ENCODE measurements around the gene SLC12A9.
"Not testable (repeated sequence)": the region's sequence is repeated elsewhere in the genome, so short reads cannot be mapped to it uniquely, and the experiment has no call there.

SLC12A9 gene

GRCh38 chr7:100894860-100895700 lies 42.6 kb downstream of the SLC12A9 start:
- no peak for DNase-seq (ENCODE audit: low read depth in 2 of 2, low spot score in 1 of 2)

- DNase-seq (ENCODE audit: low read depth in 2 of 2, low spot score in 1 of 2) = no peak
Measured at GRCh38 chr7:100895701-100895955, 43.1 kb downstream of the SLC12A9 start, which contains the start of gene ACHE. Gene ACHE, minus strand, starts transcription at chr7:100895888. Its CDS starts 1,656 bp downstream, at chr7:100894232.

DNA sequence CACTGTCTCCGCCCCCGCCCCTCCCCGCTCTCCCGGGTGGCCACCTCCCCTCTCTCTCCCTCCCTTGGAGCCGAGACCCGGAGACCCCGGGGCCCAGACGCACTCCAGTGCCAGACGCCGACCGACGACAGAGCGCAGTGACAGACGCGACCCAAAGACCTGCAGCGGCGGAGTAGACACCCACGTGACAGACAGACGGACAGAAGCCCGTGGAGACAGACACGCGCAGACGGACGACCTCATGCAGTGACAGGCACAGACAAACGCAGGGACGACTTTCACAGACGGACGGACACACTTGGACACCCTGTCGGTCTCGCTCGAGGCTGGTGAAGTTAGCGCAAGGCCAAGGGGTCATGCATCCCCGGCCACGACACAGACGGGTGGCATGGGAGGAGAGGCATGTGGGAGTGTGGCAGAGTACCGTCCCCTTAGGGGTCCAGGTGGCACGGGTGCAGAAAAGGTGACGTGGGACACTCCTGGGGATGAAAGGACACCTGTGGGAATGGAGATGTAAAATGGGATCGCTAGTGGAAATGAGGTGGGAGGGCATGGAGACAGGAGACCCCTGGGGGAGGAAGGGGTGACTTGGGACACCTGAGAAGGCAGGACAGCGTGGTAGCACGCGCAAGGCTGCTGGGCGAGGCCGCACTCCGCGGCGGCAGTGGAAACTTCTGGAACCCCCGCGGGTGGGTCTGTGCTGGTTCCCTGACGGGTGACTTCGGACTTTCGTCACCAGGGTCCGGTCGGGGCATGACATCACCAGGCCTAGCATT lies 43.6 kb downstream of the SLC12A9 start:
- DNase-seq (ENCODE audit: low read depth in 2 of 2, low spot score in 1 of 2) = no peak

DNA sequence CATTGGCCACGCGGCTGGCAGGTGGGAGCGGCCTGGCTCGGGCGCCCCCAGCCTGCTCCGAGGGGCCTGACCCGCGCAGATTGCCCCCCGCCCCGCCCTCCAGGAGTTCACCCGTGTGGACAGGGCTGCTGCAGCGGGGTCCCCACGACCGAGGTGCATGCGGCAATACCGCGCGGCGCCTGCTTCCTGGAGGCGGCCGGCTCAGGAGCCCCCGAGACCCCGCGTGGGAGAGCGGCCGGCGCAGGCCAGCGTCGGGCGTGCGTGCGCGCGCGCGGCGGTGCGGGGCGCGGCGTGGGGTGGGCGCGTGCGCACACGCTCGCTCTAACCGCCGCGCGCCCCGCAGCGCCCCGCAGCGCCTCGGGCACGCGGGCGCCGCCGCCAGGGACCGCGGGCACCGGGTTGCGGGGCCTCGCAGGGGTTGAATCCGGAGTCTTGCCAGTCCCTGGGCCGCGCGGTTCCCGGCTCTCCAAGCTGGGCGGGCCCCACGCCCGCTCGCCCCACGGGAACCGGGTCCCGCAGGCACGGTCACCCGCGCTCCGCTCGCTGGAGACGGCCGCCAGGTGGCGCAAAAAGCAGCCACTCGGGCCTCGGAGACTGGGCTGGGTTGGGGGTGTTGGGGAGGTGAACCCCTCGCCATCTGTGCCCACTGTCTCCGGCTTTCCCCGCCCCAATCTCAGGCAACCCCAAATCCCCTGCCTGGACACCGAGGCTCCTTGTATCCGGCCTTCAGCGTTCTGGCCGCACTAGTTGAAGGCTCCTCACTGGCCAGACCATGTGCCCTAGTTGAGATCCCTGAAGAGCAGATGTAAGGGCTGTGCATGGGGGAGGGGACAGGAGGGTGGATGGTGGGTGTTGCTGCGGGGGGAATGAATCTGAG lies 44.5 kb downstream of the SLC12A9 start:
- DNase-seq (ENCODE audit: low read depth in 2 of 2, low spot score in 1 of 2) = peak in 1 of 2 donors; percentile 44

DNA sequence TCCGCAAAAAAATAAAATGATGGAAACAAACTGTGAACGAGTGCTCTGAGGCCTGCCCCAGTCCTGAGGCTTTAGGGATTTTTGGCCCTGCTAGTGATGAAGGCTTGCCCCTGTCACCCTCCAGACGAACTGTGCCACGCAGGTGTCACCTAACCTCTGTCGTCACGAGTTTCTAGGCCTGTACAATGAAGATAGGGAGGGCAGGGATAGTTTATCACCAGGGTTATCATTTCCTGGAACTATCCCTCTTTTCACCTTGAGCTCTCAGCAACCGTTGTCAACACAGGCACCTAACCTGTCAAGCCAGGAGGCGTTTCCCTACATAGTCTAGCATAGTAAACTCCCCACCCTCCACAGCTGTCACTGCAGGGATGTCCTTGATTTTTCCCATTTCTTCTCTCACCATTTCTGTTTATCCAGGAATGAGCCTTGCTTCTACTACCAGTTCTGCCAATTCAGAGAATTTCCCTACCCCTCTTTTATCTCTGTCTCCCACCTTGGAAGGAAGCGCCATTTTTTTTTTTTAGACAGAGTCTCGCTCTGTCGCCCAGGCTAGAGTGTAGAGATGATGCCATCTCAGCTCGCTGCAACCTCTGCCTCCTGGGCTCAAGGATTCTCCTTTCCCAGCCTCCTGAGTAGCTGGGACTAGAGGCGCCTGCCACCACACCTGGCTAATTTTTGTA lies 45.4 kb downstream of the SLC12A9 start:
- DNase-seq (ENCODE audit: low read depth in 2 of 2, low spot score in 1 of 2) = no peak

- no peak for DNase-seq (ENCODE audit: low read depth in 2 of 2, low spot score in 1 of 2)
Measured at GRCh38 chr7:100899432-100899831, 46.9 kb downstream of the SLC12A9 start.

DNA sequence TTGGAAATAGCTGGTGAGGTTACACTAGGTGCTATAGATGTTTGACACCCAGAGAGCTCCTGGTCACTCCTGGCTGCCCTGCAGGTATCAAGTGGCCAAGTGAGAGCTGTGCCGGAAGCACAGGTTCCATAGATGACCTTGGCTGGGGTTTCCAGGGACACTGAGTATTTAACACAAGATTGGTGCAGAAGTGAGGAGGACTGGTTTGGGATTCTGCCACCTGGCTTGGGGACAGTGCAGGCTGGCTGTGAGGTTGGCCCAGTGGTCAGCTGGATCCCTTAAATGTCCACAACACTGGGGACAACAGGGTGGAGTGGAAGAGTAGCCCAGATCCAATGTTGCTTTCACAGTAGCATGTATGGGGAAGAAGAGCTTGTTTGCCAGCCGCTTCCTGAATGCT lies 48.5 kb downstream of the SLC12A9 start:
- DNase-seq (ENCODE audit: low read depth in 2 of 2, low spot score in 1 of 2) = no peak

DNA sequence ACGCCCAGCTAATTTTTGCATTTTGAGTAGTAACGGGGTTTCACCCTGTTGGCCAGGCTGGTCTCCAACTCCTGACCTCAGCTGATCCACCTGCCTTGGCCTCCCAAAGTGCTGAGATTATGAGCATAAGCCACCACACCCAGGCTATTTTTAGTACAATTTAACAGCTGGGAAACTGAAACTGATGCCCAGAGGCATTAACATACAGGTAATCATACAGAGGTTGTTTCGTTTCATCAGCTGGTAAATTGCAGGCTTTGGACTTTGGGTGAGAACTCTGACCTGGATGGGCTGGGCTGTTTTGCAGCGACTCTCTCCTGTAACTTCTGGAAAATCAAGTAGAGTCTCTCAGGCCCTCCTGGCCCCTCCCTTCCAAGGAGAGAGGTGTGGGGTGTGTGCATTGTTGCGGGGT lies 49.4 kb downstream of the SLC12A9 start:
- DNase-seq (ENCODE audit: low read depth in 2 of 2, low spot score in 1 of 2) = no peak

DNA sequence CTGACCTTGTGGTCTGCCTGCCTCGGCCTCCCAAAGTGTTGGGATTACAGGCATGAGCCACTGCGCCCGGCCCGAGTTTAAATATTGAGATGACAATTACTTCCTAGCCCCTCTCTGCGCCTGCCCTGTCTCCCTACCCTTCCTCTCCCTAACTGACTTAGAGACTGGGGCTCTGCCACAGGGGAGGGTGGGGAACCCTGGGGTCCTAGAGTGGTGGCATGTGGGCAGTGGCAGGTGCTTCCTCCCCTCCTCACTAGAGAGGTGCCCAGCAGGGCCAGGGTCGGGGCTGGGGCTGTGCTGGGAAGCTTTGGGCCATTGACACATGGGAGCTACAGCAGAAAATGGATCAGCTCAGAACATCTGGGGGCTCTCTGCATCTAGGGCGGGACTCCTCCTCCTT lies 50.1 kb downstream of the SLC12A9 start:
- DNase-seq (ENCODE audit: low read depth in 2 of 2, low spot score in 1 of 2) = no peak

DNA sequence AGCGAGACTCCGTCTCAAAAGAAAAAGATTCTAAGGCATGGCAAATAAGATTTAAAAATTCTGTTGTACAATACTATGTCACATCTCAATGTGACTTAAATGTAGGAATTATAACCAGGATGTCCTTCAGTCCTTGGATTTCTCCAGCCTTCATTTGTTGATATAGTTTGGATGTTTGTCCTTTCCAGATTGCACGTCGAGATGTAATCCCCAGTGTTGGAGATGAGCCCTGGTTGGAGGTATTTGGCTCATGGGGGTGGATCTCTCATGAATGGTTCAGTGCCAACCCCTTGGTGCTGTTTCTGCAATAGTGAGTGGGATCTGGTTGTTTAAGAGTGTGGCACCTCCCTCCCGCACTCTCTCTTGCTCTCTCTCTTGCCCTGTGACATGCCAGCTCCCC lies 56.0 kb downstream of the SLC12A9 start:
- no peak for DNase-seq (ENCODE audit: low read depth in 2 of 2, low spot score in 1 of 2)

- DNase-seq (ENCODE audit: low read depth in 2 of 2, low spot score in 1 of 2) = not testable (repeated sequence)
Measured at GRCh38 chr7:100910443-100910842, 57.9 kb downstream of the SLC12A9 start.

- no peak for DNase-seq (ENCODE audit: low read depth in 2 of 2, low spot score in 1 of 2)
Measured at GRCh38 chr7:100911484-100911883, 59.0 kb downstream of the SLC12A9 start.

- DNase-seq (ENCODE audit: low read depth in 2 of 2, low spot score in 1 of 2) = no peak
Measured at GRCh38 chr7:100914208-100914878, 61.8 kb downstream of the SLC12A9 start.

DNA sequence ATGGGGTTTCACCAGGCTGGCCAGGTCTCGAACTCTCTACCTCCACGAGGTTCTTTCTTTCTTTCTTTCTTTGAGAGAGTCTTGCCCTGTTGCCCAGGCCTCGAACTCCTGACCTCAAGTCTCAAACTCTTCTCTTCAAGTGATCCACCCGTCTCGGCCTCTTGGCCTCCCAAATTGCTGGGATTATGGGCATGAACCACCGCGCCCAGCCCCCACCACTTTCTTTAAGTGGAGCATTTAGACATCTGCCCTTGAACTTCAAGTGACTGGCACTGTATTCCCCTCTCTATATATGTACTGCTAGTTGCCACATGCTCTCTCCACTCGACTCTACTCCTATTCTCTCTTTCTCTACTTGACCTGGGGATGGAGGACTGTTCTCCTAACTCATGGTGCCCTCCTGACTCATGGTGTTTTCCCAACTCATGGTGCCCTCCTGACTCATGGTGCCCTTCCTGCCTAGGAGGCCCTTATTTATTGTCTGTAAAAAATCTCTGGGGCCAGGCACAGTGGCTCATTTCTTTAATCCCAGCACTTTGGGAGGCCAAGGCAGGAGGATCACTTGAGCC lies 62.5 kb downstream of the SLC12A9 start:
- DNase-seq (ENCODE audit: low read depth in 2 of 2, low spot score in 1 of 2) = no peak

All from stimulated activated CD8-positive, alpha-beta memory T cell treated with anti-CD3 and anti-CD28 coated beads, Interleukin-4, amount 100 ng/mL, for 1 hour (primary cell).